Measurements from ENCODE around the gene TERT.

GRCh38 chr5:1253456-1254105 lies 41.3 kb downstream of the TERT start:
- TF ChIP-seq REST (IDR thresholded peaks at IDR 0.05): no peak
- no peak for TF ChIP-seq CTCF (IDR thresholded peaks at IDR 0.05)
- no peak for TF ChIP-seq EP300 (IDR thresholded peaks at IDR 0.05)
- TF ChIP-seq HEYL (CRISPR knock-in tag; IDR thresholded peaks at IDR 0.05): no peak
- TF ChIP-seq JUN (IDR thresholded peaks at IDR 0.05): no peak
- no peak for TF ChIP-seq SREBF2 (IDR thresholded peaks at IDR 0.05)
- no peak for TF ChIP-seq GATA3 (IDR thresholded peaks at IDR 0.05; ENCODE audit: borderline replicate concordance)
- no peak for TF ChIP-seq USF2 (IDR thresholded peaks at IDR 0.05)
- TF ChIP-seq POLR2A (IDR thresholded peaks at IDR 0.05; ENCODE audit: low read length): no peak
- TF ChIP-seq CHD2 (IDR thresholded peaks at IDR 0.05; ENCODE audit: low read length, partially characterized antibody): no peak
- no peak for TF ChIP-seq KDM1A (IDR thresholded peaks at IDR 0.05; ENCODE audit: low read depth)
- no peak for TF ChIP-seq SMC3 (IDR thresholded peaks at IDR 0.05)
- no peak for TF ChIP-seq RNF2 (IDR thresholded peaks at IDR 0.05; ENCODE audit: borderline replicate concordance, low read depth)
- no peak for TF ChIP-seq MAX (IDR thresholded peaks at IDR 0.05)
